Caco-2 (cell line): Measurements from ENCODE around the gene CDYL2. TPM values are rescaled to one million over a fixed set of nuclear protein-coding genes. Genes with fewer than 3 reads are reported as not detected.

Source experiments
- BruUV-seq: library from RNA; stranded (reverse); fragments of 400-500 nt; replicated peaks from 2 replicates; lab custom pipeline; 2021; lab: Mats Ljungman, UMichigan
- CTCF ChIA-PET: fragments of 300-600 bp; sonication (Branson Sonifier 250); formaldehyde crosslinking; loops from one replicate; lab custom pipeline; 2022; ENCODE audit warnings: antibody characterized with exemption; lab: Charles Lee
- POLR2A ChIA-PET: fragments of 300-600 bp; sonication (Branson Sonifier 250); formaldehyde crosslinking; loops from one replicate; lab custom pipeline; 2022; ENCODE audit warnings: antibody characterized with exemption; lab: Charles Lee
- DNase-seq, 2 experiments: peaks; one replicate each; pipeline versions ENCODE4 v3.0.0 to v3.0.0-alpha.2; 2020 to 2022
- H3K27me3 ChIP-seq: replicated peaks from 2 replicates; pipeline ENCODE4 v1.6.0; 2011; ENCODE audit warnings: low read length; ENCODE audit not compliant: control insufficient read depth, insufficient read depth
- H3K36me3 ChIP-seq: 2 replicates; pipeline ENCODE4 v1.5.1; 2011; ENCODE audit warnings: low read length; ENCODE audit not compliant: control insufficient read depth, insufficient read depth
- H3K4me1 ChIP-seq: fragments of 250-450 bp; sonication (Bioruptor Pico); 2 replicates; pipeline ENCODE4 v1.5.1; 2020; ENCODE audit warnings: mild to moderate bottlenecking
- H3K4me3 ChIP-seq: 2 replicates; pipeline ENCODE4 v1.5.1; 2011; ENCODE audit warnings: low read depth, mild to moderate bottlenecking, control low read depth, low read length
- H3K9me3 ChIP-seq: fragments of 250-450 bp; sonication (Bioruptor Pico); 2 replicates; pipeline ENCODE4 v1.5.1; 2020; ENCODE audit warnings: mild to moderate bottlenecking, moderate library complexity
- H3K27ac Mint-ChIP-seq: one replicate; pipeline ENCODE4 v1.8.0; 2022; ENCODE audit warnings: mixed read lengths; ENCODE audit not compliant: unreplicated experiment
- H3K27me3 Mint-ChIP-seq: one replicate; pipeline ENCODE4 v1.8.0; 2022; ENCODE audit warnings: mixed read lengths; ENCODE audit not compliant: insufficient read depth, unreplicated experiment
- H3K36me3 Mint-ChIP-seq: one replicate; pipeline ENCODE4 v1.8.0; 2022; ENCODE audit warnings: mild to moderate bottlenecking, mixed read lengths; ENCODE audit not compliant: insufficient read depth, unreplicated experiment
- H3K4me1 Mint-ChIP-seq: one replicate; pipeline ENCODE4 v1.8.0; 2022; ENCODE audit warnings: low read depth, mixed read lengths; ENCODE audit not compliant: unreplicated experiment
- H3K4me3 Mint-ChIP-seq: one replicate; pipeline ENCODE4 v1.8.0; 2022; ENCODE audit warnings: mild to moderate bottlenecking, moderate library complexity, mixed read lengths; ENCODE audit not compliant: unreplicated experiment
- H3K9me3 Mint-ChIP-seq: one replicate; pipeline ENCODE4 v1.8.0; 2022; ENCODE audit warnings: mixed read lengths; ENCODE audit not compliant: unreplicated experiment
- intact Hi-C: fragments of 100-400 bp; cut with micrococcal nuclease; formaldehyde crosslinking; loops from one replicate; pipeline ENCODE4 v1.10.0; 2022; ENCODE audit not compliant: unreplicated experiment
- total RNA-seq: library from RNA; stranded (reverse); gene quantifications from 2 replicates; pipeline ENCODE4 v1.2.3, GENCODE V29; 2022
- TF ChIP-seq, protein P1 (sequence below), 2 experiments: fragments of 200-600 bp in 1 of 2; IDR thresholded peaks; 1 replicate in 1 of 2; 2 replicates in 1 of 2; pipeline versions ENCODE4 v1.5.1 to v1.8.0; 2011 to 2022; ENCODE audit warnings: antibody characterized with exemption in 1 of 2, control low read depth in 1 of 2, inconsistent platforms in 1 of 2, low read depth in 1 of 2, low read length in 1 of 2, mild to moderate bottlenecking in 1 of 2, moderate library complexity in 1 of 2; ENCODE audit not compliant: insufficient read depth in 1 of 2, severe bottlenecking in 1 of 2, unreplicated experiment in 1 of 2

CDYL2 gene
- total RNA-seq, 1 experiment from 2014 or later = 1.8 TPM

DNA sequence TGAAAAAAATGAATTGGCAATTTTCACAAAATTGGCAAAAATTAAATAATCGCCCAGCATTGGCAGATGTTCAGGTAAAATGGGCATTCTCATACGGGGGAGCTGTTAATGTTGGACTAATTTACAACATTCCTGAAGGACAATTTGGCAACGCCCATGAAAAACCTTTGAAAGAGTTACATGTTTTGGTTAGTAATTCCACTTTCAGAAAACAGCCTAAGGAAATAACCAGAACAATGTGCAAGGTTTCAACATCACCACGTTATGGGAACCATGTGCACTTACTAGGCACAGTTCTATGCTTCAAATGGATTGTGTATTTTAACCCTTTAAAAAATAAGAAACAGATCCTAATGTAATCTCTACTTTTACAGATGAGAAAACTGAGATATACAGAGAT lies 62.7 kb downstream of the CDYL2 start:
- intact Hi-C loops = no loop called here
- H3K4me1 ChIP-seq = no peaks in the 10 kb centered on the region

DNA sequence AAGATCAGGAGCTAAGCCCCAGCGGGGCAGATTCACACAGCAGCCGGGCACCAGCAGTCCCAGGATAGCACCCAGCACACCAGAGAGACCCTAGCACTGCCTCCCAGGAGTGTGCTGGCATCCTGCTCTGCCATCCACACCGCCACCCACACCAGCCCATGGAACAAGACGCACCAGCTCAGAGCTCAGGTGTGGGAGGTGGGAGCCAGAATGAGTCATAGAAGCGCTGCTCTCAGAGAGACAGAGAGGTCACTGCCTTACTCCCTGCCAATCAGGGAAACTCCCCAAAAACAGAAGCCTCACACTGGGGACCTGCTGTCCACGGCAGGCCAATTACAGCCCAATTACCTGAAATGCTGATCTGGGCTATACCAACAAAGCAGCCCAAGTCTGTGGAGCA lies 64.9 kb downstream of the CDYL2 start:
- no peak overlapping the region for H3K27ac Mint-ChIP-seq

More for the DNA sequence above, 62.7 kb downstream of the CDYL2 start:
- H3K36me3 ChIP-seq = no peaks in the 10 kb centered on the region
- H3K4me3 ChIP-seq = no peak overlapping the region
- Mint-ChIP-seq H3K36me3 (no peaks in the 10 kb centered on the region), H3K4me3 (no peak overlapping the region), H3K4me1 (no peaks in the 10 kb centered on the region), H3K9me3 (peaks cover 12% of the 10 kb centered on the region), H3K27ac (no peak overlapping the region), H3K27me3 (peaks cover 11% of the 10 kb centered on the region)
- DNase-seq = no peak
- POLR2A ChIA-PET = no interaction called here
- CTCF ChIA-PET = no interaction called here
- TF ChIP-seq, protein P1, sequence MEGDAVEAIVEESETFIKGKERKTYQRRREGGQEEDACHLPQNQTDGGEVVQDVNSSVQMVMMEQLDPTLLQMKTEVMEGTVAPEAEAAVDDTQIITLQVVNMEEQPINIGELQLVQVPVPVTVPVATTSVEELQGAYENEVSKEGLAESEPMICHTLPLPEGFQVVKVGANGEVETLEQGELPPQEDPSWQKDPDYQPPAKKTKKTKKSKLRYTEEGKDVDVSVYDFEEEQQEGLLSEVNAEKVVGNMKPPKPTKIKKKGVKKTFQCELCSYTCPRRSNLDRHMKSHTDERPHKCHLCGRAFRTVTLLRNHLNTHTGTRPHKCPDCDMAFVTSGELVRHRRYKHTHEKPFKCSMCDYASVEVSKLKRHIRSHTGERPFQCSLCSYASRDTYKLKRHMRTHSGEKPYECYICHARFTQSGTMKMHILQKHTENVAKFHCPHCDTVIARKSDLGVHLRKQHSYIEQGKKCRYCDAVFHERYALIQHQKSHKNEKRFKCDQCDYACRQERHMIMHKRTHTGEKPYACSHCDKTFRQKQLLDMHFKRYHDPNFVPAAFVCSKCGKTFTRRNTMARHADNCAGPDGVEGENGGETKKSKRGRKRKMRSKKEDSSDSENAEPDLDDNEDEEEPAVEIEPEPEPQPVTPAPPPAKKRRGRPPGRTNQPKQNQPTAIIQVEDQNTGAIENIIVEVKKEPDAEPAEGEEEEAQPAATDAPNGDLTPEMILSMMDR (IDR thresholded peaks at IDR 0.05; ENCODE audit: insufficient read depth in 1 of 2, low read depth in 1 of 2, low read length in 1 of 2, severe bottlenecking in 1 of 2, unreplicated experiment in 1 of 2) = no peak
- BruUV-seq = no TSS peak
- no peaks in the 10 kb centered on the region; the same call in 1 of the 2 replicates for H3K27me3 ChIP-seq
- peaks cover 4% of the 10 kb centered on the region; the same call in 1 of the 2 replicates for H3K9me3 ChIP-seq

DNA sequence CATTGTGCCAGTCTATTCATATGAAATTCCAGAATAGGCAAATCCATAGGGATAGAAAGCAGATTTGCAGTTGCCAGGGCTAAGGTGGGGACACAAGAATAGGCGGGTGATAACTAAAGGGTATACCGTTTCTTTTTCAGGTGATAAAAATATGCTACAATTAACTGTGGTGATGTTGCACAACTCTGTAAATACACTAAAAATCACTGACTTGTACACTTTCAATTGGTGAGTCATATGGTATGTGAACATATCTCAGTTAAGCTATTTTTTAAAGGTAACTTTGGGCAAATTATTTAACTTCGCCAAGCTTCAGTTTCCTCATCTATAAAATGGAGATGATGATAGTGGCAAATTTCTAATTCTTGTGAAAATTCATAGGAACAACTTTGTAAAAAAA lies 65.9 kb downstream of the CDYL2 start:
- ChIA-PET POLR2A (no interaction called here), CTCF (no interaction called here)
- H3K4me3 Mint-ChIP-seq = no peak overlapping the region
- no TSS peak for BruUV-seq
- no peaks in the 10 kb centered on the region for H3K36me3 Mint-ChIP-seq
- Histone ChIP-seq H3K4me1 (no peaks in the 10 kb centered on the region), H3K27me3 (no peaks in the 10 kb centered on the region; the same call in 1 of the 2 replicates), H3K4me3 (no peak overlapping the region), H3K36me3 (no peaks in the 10 kb centered on the region), H3K9me3 (peaks cover 4% of the 10 kb centered on the region; the same call in 1 of the 2 replicates)
- intact Hi-C loops = no loop called here
- TF ChIP-seq, protein P1 (IDR thresholded peaks at IDR 0.05; ENCODE audit: insufficient read depth in 1 of 2, low read depth in 1 of 2, low read length in 1 of 2, severe bottlenecking in 1 of 2, unreplicated experiment in 1 of 2) = no peak
- no peak overlapping the region for H3K27ac Mint-ChIP-seq
- H3K9me3 Mint-ChIP-seq = peaks cover 12% of the 10 kb centered on the region
- H3K27me3 Mint-ChIP-seq = peaks cover 17% of the 10 kb centered on the region
- DNase-seq = no peak
- H3K4me1 Mint-ChIP-seq = no peaks in the 10 kb centered on the region

More for the DNA sequence above, 64.9 kb downstream of the CDYL2 start:
- Histone ChIP-seq H3K4me1 (no peaks in the 10 kb centered on the region), H3K36me3 (no peaks in the 10 kb centered on the region), H3K9me3 (peaks cover 4% of the 10 kb centered on the region; the same call in 1 of the 2 replicates), H3K27me3 (no peaks in the 10 kb centered on the region; the same call in 1 of the 2 replicates), H3K4me3 (no peak overlapping the region)
- no TSS peak for BruUV-seq
- no peaks in the 10 kb centered on the region for H3K4me1 Mint-ChIP-seq
- DNase-seq = no peak
- H3K27me3 Mint-ChIP-seq = peaks cover 14% of the 10 kb centered on the region
- CTCF ChIA-PET = no interaction called here
- H3K9me3 Mint-ChIP-seq = peaks cover 12% of the 10 kb centered on the region
- POLR2A ChIA-PET = no interaction called here
- no peak overlapping the region for H3K4me3 Mint-ChIP-seq
- H3K36me3 Mint-ChIP-seq = no peaks in the 10 kb centered on the region
- intact Hi-C loops = no loop called here
- TF ChIP-seq, protein P1 (IDR thresholded peaks at IDR 0.05; ENCODE audit: insufficient read depth in 1 of 2, low read depth in 1 of 2, low read length in 1 of 2, severe bottlenecking in 1 of 2, unreplicated experiment in 1 of 2) = no peak
